ENCODE data around the gene ANO10. TPM values are rescaled to one million over a fixed set of nuclear protein-coding genes. Genes with fewer than 3 reads are reported as not detected.
"Not testable (repeated sequence)": the region's sequence is repeated elsewhere in the genome, so short reads cannot be mapped to it uniquely, and the experiment has no call there.

ANO10 gene
- total and polyA plus RNA-seq, 7 donors, result 9.0 to 30.5 (median 16.8) TPM

DNA sequence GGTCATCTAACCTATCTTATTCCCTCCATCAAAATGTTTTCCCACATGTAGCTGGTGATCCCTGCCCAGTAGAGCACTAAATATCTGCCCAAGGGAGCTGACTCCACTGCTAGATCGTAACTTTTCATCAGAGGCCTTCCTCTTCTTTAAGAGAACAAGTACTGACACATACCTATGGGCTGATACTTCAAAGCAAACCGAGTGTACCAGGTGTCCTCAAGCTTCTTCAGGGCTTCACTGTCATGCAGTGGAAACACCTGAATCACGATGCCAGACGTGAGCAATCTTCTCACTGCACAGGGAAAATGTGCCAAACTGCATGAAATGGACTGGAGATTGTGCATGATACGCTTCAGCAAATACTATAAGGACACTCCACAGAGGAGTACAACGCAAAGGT is 41.6 kb downstream of the ANO10 start:
- TF ChIP-seq, protein P1, sequence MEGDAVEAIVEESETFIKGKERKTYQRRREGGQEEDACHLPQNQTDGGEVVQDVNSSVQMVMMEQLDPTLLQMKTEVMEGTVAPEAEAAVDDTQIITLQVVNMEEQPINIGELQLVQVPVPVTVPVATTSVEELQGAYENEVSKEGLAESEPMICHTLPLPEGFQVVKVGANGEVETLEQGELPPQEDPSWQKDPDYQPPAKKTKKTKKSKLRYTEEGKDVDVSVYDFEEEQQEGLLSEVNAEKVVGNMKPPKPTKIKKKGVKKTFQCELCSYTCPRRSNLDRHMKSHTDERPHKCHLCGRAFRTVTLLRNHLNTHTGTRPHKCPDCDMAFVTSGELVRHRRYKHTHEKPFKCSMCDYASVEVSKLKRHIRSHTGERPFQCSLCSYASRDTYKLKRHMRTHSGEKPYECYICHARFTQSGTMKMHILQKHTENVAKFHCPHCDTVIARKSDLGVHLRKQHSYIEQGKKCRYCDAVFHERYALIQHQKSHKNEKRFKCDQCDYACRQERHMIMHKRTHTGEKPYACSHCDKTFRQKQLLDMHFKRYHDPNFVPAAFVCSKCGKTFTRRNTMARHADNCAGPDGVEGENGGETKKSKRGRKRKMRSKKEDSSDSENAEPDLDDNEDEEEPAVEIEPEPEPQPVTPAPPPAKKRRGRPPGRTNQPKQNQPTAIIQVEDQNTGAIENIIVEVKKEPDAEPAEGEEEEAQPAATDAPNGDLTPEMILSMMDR (IDR thresholded peaks at IDR 0.05), result no peak
- TF ChIP-seq POLR2A (IDR thresholded peaks at IDR 0.05) (no peak), POLR2AphosphoS5 (IDR thresholded peaks at IDR 0.05) (no peak), EP300 (IDR thresholded peaks at IDR 0.05) (no peak)
- Histone ChIP-seq H3K27ac (no peak overlapping the region), H3K36me3 (peaks cover 0 to 3% (median 0%) of the 10 kb centered on the region in 4 donors), H3K4me1 (peaks cover 0 to 24% (median 20%) of the 10 kb centered on the region in 4 donors), H3K4me3 (no peak overlapping the region), H3K9me3 (no peaks in the 10 kb centered on the region), H3K27me3 (no peaks in the 10 kb centered on the region)
- WGBS, 2 donors, result 89 to 93% methylated on average over 6 of the region's 6 CpGs
- intact Hi-C loops (cut with DNase I), result loop anchor here (5.0 kb wide), 1 partner anchor 42 kb away; the partner anchor contains the start of gene ANO10
- no peak for DNase-seq

DNA sequence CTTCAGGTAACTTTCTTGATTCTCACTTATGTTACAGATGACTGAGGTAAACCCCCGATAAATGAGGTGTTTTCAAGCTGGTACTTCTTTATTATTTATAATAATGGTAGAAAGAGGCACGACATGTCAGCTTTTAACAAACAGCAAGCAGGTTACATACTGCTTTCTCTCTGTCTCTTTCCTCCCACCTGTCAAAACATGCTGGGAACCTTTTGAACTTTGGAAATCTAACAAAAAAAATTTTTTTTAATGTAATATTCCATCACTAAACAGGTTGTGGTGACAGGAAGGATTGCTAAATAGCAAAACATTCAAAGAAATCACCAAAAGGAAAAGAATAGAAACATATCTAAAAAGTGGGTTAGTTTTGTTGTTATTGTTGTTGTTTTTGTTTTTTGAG is 48.2 kb downstream of the ANO10 start:
- Histone ChIP-seq H3K4me3 (no peak overlapping the region), H3K4me1 (no peaks in the 10 kb centered on the region), H3K36me3 (peaks cover 0 to 3% (median 0%) of the 10 kb centered on the region in 4 donors), H3K9me3 (no peaks in the 10 kb centered on the region), H3K27me3 (no peaks in the 10 kb centered on the region), H3K27ac (no peak overlapping the region)
- intact Hi-C loops (cut with DNase I), result no loop called here
- WGBS, 2 donors, result 71 to 86% methylated on average over 2 of the region's 2 CpGs
- no peak for DNase-seq
- TF ChIP-seq POLR2A (IDR thresholded peaks at IDR 0.05) (no peak), EP300 (IDR thresholded peaks at IDR 0.05) (no peak), POLR2AphosphoS5 (IDR thresholded peaks at IDR 0.05) (no peak)
- TF ChIP-seq, protein P1 (IDR thresholded peaks at IDR 0.05), result no peak

DNA sequence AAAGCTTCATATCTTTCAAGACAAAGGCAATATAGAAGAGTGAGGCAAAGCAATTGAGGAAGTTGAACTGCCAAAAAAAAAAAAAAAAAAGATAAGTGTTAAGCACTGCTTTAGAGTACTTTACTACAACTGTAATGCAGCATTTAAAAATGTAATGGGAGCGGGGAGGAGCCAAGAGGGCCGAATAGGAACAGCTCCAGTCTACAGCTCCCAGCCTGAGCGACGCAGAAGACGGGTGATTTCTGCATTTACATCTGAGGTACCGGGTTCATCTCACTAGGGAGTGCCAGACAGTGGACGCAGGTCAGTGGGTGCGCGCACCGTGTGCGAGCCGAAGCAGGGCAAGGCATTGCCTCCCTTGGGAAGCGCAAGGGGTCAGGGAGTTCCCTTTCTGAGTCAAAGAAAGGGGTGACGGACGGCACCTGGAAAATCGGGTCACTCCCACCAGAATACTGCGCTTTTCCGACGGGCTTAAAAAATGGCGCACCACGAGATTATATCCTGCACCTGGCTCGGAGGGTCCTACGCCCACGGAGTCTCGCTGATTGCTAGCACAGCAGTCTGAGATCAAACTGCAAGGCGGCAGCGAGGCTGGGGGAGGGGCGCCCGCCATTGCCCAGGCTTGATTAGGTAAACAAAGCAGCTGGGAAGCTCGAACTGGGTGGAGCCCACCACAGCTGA is 56.0 kb downstream of the ANO10 start:
- intact Hi-C loops (cut with DNase I); H3K9me3 ChIP-seq; DNase-seq; H3K4me1 ChIP-seq; H3K27me3 ChIP-seq; H3K4me3 ChIP-seq; H3K36me3 ChIP-seq; H3K27ac ChIP-seq: not testable (repeated sequence)
- WGBS, 2 donors, result 39 to 79% methylated on average over 23 of the region's 30 CpGs

DNA sequence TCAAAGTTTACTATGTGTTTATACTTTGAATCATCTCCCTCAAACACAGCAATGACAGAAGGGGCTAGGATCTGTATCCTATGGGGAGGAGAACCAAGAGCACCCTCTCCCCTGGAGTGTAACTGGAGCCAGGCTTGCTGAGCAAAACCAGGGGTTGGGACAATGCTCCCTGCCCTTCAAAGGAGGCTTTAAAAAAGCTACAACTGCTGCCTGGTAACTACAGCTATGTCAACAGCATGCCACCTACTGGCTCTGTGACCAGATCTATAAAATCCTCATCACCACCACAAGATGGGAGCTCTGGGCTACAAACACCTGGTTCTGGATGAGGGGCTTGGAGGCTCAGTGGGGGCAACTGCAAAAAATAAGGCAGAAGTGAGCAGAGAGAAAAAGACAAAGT is 61.9 kb downstream of the ANO10 start:
- Histone ChIP-seq H3K9me3 (no peaks in the 10 kb centered on the region), H3K4me1 (no peaks in the 10 kb centered on the region), H3K36me3 (peaks cover 0 to 16% (median 1%) of the 10 kb centered on the region in 4 donors), H3K27ac (no peak overlapping the region), H3K4me3 (no peak overlapping the region), H3K27me3 (no peaks in the 10 kb centered on the region)
- TF ChIP-seq POLR2AphosphoS5 (IDR thresholded peaks at IDR 0.05) (no peak), POLR2A (IDR thresholded peaks at IDR 0.05) (no peak), EP300 (IDR thresholded peaks at IDR 0.05) (no peak)
- TF ChIP-seq, protein P1 (IDR thresholded peaks at IDR 0.05), result no peak
- no peak for DNase-seq
- intact Hi-C loops (cut with DNase I), result no loop called here

GRCh38 chr3:43558171-43558570 is 63.6 kb downstream of the ANO10 start:
- Histone ChIP-seq H3K4me3 (no peak overlapping the region), H3K9me3 (no peaks in the 10 kb centered on the region), H3K27ac (no peak overlapping the region), H3K36me3 (peaks cover 0 to 15% (median 1%) of the 10 kb centered on the region in 4 donors), H3K27me3 (no peaks in the 10 kb centered on the region), H3K4me1 (no peaks in the 10 kb centered on the region)
- intact Hi-C loops (cut with DNase I), result no loop called here
- WGBS, 2 donors, result 74 to 90% methylated on average over 1 of the region's 1 CpG
- TF ChIP-seq POLR2AphosphoS5 (IDR thresholded peaks at IDR 0.05), result no peak
- TF ChIP-seq, protein P1 (IDR thresholded peaks at IDR 0.05), result no peak
- no peak for TF ChIP-seq POLR2A (IDR thresholded peaks at IDR 0.05)
- no peak for TF ChIP-seq EP300 (IDR thresholded peaks at IDR 0.05)
- DNase-seq, result no peak
